Skin epidermis (tissue), 12 donors: Measurements from ENCODE around the gene GNB1L.

Experiments
- H3K27ac ChIP-seq, 21 experiments: fragments of 200-600 bp; sonication (generic) in 11 of 21; one replicate each; pipeline ENCODE4 v1.5.0; 2020; ENCODE audit warnings: mild to moderate bottlenecking in 3 of 21, inconsistent platforms in 2 of 21, moderate library complexity in 2 of 21
- H3K4me3 ChIP-seq, 7 experiments: fragments of 200-600 bp; sonication (generic) in 2 of 7; one replicate each; pipeline ENCODE4 v1.5.0; 2020; ENCODE audit warnings: inconsistent platforms in 2 of 7, mild to moderate bottlenecking in 2 of 7, moderate library complexity in 1 of 7

The GNB1L gene

GRCh38 chr22:19750507-19751490 lies 103.9 kb downstream of the GNB1L start:
- Histone ChIP-seq H3K4me3 (no peak overlapping the region), H3K27ac (peak overlapping the region in 1 of 21 experiments; percentile 30)

- Histone ChIP-seq H3K4me3 (no peak overlapping the region), H3K27ac (no peak overlapping the region)
Observed at GRCh38 chr22:19749876-19750275, 104.8 kb downstream of the GNB1L start.

GRCh38 chr22:19748991-19749664 lies 105.5 kb downstream of the GNB1L start:
- no peak overlapping the region for H3K27ac ChIP-seq
- H3K4me3 ChIP-seq, result no peak overlapping the region

- no peak overlapping the region for H3K27ac ChIP-seq
- H3K4me3 ChIP-seq, result no peak overlapping the region
Observed at GRCh38 chr22:19748139-19748538, 106.5 kb downstream of the GNB1L start.

- no peak overlapping the region for H3K4me3 ChIP-seq
Observed at GRCh38 chr22:19747551-19747950, 107.1 kb downstream of the GNB1L start.

GRCh38 chr22:19746726-19747125 lies 107.9 kb downstream of the GNB1L start:
- Histone ChIP-seq H3K27ac (no peak overlapping the region), H3K4me3 (no peak overlapping the region)

More at GRCh38 chr22:19747551-19747950, 107.1 kb downstream of the GNB1L start:
- no peak overlapping the region for H3K27ac ChIP-seq

- peak overlapping the region in 1 of 21 experiments; percentile 18 for H3K27ac ChIP-seq
- no peak overlapping the region for H3K4me3 ChIP-seq
Observed at GRCh38 chr22:19745155-19746101, 109.2 kb downstream of the GNB1L start.

- Histone ChIP-seq H3K27ac (no peak overlapping the region), H3K4me3 (no peak overlapping the region)
Observed at GRCh38 chr22:19744350-19745006, 110.2 kb downstream of the GNB1L start.

- Histone ChIP-seq H3K27ac (no peak overlapping the region), H3K4me3 (no peak overlapping the region)
Observed at GRCh38 chr22:19743651-19744050, 111.0 kb downstream of the GNB1L start.

- no peak overlapping the region for H3K27ac ChIP-seq
- no peak overlapping the region for H3K4me3 ChIP-seq
Observed at GRCh38 chr22:19743081-19743480, 111.6 kb downstream of the GNB1L start.

GRCh38 chr22:19742160-19743066 lies 112.3 kb downstream of the GNB1L start:
- no peak overlapping the region for H3K27ac ChIP-seq

GRCh38 chr22:19741053-19741452 lies 113.6 kb downstream of the GNB1L start:
- Histone ChIP-seq H3K27ac (no peak overlapping the region), H3K4me3 (no peak overlapping the region)

More at GRCh38 chr22:19742160-19743066, 112.3 kb downstream of the GNB1L start:
- no peak overlapping the region for H3K4me3 ChIP-seq

- no peak overlapping the region for H3K4me3 ChIP-seq
- H3K27ac ChIP-seq, result no peak overlapping the region
Observed at GRCh38 chr22:19740586-19740985, 114.1 kb downstream of the GNB1L start.

- Histone ChIP-seq H3K27ac (no peak overlapping the region), H3K4me3 (no peak overlapping the region)
Observed at GRCh38 chr22:19739911-19740449, 114.7 kb downstream of the GNB1L start.

- Histone ChIP-seq H3K4me3 (no peak overlapping the region), H3K27ac (no peak overlapping the region)
Observed at GRCh38 chr22:19739448-19739895, 115.2 kb downstream of the GNB1L start.

GRCh38 chr22:19738664-19739447 lies 115.8 kb downstream of the GNB1L start:
- no peak overlapping the region for H3K4me3 ChIP-seq
- H3K27ac ChIP-seq, result no peak overlapping the region
